CD4-positive, alpha-beta T cell treated with Interleukin-12 subunit alpha and Interleukin-12 subunit beta, for 1 hour (primary cell): ENCODE data around the gene LONP2.
A peak's percentile ranks its signal among the peaks of the same experiment; 100 is the strongest.
"Not testable (repeated sequence)": the region's sequence is repeated elsewhere in the genome, so short reads cannot be mapped to it uniquely, and the experiment has no call there.

Source experiments
- DNase-seq: peaks from one replicate; pipeline ENCODE4 v3.0.0-alpha.2; 2020

Gene LONP2

DNA sequence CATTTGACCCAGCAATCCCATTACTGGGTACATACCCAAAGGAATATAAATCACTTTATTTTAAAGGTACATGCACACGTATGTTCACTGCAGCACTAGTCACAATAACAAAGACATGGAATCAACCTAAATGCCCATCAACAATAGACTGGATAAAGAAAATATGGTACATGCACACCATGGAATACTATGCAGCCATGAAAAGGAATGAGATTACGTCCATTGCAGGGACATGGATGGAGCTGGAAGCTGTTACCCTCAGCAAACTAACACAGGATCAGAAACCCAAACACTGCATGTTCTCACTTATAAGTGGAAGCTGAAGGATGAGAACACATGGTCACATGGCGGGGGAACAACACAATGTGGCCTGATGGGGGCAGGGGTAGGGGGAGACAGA, 4.0 kb upstream of the LONP2 start:
- not testable (repeated sequence) for DNase-seq

GRCh38 chr16:48244863-48245195, 729 bp downstream of the LONP2 start:
- no peak for DNase-seq

GRCh38 chr16:48246066-48246465, 2.0 kb downstream of the LONP2 start:
- no peak for DNase-seq

DNA sequence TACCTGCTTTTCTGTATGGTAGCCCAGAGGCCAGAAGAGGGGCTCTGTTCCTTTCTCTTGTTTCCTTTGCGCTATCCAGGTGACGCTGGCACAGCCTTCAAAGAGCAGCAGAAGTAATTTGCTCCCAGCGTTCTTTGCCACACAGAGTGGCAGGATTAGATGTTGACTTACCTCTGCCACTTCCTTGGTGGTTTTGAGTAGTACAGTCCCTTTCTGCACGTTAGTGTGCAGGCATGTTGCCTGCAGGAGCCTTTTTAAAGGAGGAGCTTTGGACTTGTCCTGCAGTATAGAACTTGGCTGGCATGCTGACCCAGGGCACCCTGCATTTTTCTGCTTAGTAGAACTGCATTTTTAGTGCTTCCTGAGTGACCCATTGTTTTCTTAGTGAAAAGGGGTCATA, 3.2 kb downstream of the LONP2 start, which contains the start of gene ABCC11:
TSS of gene ABCC11 (minus strand) at position 229 of the 400 bp plus-strand sequence. CDS start 15,618 bp downstream, outside the sequence.
- DNase-seq: no peak

DNA sequence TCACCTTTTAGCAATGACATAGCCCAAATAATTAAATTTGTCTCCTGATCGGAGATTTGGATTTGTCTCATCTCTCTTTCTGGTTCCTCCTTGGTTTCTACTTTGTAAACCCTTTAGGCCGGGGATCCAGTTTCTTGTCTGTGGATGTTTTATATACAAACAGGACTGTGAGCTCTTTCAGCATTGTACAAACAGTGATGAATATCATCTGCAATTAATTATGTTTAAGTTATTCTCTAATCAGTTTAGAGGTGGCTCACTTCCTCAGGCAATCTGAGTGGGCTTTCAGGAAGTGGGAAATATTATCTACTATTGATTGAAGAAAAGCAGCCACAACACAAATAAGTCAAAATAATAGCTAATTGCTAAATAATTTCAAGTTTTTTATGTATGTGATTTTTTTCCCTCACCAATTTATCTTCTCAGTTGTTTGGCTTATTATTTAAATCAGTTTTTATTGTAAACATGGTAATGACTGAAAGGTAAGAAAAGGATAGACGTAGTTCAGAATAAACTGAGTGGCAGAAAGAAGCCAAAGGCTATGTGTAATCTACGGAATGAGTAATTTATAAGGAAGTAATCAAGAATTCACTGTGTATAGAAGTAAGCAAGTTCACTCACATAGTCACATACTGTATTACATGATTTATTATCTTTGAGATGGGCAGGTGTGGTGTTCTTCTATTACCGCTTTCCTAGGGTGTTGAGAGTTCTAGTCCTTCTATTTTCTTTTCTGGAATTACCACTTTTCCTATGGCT, 6.6 kb downstream of the LONP2 start:
- DNase-seq: no peak

- no peak for DNase-seq
Measured at GRCh38 chr16:48252013-48252412, 7.9 kb downstream of the LONP2 start.

- DNase-seq: no peak
Measured at GRCh38 chr16:48256579-48257177, 12.6 kb downstream of the LONP2 start.

GRCh38 chr16:48261569-48261968, 17.5 kb downstream of the LONP2 start:
- no peak for DNase-seq

DNA sequence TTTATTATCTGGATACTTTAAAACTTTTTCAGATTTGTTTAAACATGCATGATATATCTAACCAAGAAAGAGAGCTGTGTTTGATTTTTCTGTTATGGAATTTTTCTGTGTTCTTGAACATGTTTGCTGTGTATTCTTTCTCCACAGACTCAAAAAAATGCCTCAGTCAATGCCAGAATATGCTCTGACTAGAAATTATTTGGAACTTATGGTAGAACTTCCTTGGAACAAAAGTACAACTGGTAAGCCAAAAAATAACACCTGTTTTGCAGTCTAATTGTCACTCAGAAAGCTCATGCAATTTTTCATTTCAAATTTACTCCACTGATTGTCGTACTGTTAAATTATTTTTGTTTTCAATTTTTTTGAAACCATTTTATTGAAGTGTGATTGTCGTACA, 18.5 kb downstream of the LONP2 start:
- DNase-seq: no peak

- DNase-seq: no peak
Measured at GRCh38 chr16:48269011-48269410, 24.9 kb downstream of the LONP2 start.

- DNase-seq: no peak
Measured at GRCh38 chr16:48271728-48272127, 27.6 kb downstream of the LONP2 start.

DNA sequence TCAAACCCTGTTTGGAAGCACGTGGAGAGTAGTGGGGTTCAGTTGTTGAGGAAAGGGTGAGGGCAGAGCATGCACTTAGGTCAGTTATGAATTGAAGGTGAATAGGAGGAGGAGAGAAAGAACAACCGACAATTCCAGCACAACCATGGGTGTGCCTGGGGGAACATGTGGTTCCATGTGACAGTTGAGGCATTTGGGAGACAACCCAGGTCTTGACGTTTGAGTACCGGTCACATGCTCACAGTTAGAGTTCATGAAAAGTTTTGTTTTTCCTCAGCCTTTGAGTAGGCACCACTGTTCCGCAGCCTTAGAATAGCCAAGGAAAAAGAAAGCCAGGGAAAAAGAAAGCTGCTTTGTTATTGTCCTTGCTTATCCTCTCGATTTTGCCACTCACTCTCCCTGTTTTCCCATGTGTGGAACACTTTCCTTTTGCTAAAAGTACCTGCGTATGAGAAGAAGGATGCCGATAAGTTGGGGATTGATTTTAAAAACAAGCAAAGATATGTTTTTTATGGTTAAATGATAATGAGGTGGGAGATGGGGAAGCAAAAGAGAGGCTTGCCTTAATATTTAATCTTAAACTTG, 28.8 kb downstream of the LONP2 start:
- DNase-seq: no peak

DNA sequence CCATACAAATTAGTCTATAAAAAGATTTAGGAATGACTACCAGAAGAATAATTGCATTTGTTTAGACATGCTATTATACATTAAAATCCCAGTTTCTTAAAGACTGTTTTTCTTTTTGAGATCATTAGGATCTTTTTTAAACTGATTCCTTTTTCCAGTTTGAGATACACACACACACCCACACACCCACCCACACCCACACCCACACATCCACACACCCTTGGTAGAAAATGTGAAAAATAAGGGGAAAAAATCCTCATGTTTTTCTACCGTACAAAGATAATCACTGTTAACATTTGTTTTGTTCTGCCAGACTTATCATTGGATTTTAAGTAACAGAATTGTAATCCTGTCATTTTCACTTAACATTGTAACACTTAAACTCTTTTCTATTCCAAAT, 30.4 kb downstream of the LONP2 start:
- DNase-seq: no peak

DNA sequence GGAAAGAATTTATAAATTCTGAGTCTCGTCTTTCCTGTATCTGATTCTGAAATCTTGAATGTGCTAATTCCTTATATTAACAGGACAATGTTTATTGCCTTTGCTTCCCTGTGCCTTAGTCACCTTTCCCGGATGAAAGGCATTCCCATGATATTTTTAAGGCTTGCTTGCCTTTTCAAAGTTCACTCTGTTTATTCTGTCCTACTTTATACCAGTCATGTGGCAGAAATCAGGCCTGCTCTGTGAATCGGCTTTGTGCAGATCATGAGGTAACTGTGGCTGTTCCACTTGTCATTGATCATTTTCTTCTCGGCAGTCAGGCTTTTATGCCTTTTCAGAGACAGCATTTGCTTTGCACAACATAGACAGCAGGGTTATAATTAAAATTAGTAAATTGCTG, 32.0 kb downstream of the LONP2 start:
- no peak for DNase-seq

DNA sequence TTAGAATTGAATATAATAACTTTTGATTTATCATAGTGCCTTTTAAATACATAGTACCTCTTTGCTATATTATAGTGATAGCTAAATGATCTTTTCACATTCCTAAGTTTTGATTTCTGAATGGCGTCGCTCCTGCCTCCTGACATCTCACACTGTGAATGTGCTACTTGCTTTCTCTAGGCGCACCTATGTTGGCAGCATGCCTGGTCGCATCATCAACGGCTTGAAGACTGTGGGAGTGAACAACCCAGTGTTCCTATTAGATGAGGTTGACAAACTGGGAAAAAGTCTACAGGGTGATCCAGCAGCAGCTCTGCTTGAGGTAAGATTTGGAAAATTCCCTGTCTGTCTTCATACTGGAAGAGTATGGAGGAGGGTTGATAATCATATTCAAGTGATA, 33.1 kb downstream of the LONP2 start:
- DNase-seq: no peak

DNA sequence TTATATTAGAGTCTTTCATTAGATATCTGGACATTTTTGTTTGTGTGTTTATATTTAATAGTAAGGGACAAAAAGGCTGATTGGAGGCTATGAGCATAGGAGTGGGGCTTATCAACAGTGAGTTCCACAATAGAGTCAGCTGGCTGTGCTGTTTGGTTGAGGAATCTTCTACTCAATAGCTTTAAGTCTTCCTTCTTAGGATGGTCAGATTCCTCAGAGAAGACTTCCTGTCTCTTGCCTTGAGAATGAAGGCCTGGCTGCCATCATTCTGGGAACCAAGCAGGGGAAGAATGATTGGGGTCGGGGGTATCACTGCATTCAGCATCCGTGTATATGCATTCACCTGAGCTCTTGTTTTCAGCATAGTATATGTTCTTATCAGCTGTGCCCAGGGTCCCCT, 35.1 kb downstream of the LONP2 start:
- DNase-seq: no peak

DNA sequence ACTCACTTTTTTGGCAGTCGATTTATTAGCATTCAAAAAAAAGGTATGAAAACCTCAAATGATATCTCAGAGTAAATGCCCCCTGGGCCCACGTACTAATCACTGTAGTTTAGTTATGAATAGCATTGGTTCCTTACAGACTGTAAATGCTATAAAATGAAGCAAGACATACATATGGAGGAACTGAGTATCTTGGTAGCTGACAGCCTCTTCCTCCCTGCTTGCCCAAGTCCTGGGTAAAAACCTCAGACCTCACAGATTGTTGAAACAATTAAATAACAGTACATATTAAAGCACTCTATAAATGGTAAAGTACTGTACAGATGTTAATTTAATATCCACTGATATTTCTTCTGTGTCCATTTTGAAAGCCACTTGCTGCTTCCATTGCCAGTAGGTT, 36.4 kb downstream of the LONP2 start:
- DNase-seq: no peak

GRCh38 chr16:48282636-48283263, 38.6 kb downstream of the LONP2 start:
- DNase-seq: no peak

DNA sequence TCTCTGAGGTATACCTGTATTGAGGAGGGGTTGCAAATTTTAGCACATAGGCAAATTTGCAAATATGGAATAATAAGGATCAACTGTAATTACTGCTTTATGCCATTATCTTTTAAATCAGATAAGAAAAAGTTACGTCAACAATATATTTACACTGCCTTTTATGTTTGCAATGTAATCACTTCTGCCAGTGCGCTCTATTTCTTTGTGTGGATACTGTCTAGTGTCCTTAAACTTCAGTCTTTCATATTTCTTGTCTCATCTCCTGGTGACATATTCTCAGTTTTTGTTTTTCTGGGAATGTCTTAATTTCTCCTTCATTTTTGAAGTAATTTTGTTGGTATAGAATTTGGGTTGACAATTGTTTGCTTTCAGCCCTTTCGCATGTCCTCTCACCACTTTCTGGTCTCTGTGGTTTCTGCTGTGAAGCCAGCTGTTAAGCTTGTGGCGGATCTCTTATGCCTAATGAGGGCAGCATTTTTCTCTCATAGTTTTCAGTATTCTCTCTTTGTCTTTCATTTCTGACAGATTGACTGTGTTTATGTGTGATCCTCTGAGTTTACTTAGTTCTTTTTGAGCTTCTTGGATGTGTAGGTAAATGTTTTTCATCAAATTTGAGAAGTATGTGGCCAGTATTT, 40.8 kb downstream of the LONP2 start:
- DNase-seq: peak; percentile 8

DNA sequence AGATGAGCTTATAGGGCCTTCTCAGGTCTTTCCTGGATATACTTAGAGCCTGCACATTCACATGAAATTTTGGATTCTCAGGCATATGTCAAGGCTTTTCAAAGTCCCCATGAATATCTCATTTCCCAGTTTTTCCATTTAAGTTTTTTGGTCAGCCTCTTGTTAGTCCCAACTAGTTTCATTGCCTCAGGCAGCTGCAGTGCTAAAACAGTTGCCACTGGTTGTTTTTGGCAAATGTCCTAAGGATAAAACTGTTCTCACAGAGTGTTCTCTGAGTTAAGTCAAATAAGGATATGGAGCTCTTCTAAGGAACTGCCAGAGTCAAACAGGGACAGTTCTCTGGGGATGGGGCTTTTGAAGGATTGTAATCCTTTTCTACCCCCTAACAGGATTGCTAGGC, 43.1 kb downstream of the LONP2 start:
- DNase-seq: no peak

- no peak for DNase-seq
Measured at GRCh38 chr16:48291303-48291702, 47.2 kb downstream of the LONP2 start.

DNA sequence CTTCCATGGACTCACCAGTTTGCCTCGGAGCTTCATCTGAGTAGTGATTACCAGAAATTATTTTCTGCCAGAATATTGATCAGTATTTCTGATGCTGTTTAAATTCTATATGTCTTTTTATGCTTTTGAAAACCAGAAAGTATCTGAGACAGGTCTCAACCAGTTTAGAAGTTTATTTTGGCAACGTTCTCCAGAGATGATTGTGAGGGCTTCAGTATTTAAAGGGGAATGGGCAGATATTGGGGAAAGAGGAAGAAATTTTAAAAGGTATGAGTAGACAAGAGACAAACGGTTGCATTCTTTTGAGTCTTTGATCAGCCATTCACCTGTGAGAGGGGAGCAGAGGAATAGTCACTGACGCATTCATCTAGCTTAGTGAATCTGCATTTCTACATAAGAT, 47.7 kb downstream of the LONP2 start:
- DNase-seq: no peak

DNA sequence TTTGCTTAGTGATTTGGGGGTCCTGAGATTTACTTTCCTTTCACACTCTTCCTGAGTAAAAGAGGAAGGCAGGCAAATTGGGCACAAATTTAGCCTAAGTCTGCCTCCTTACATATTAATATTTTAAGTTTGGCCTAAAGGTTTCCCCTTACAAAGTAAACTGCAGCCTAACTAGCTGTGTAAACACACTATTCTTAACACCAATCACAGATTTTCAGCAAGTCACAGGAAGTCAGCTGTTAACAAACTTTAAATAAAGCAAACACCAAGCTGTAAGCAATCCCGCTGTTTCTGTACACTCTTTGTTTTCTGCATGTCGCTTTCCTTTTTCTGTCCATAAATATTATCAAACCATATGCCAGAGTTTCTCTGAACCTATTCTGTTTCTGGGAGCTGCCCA, 48.4 kb downstream of the LONP2 start:
- DNase-seq: no peak

- DNase-seq: no peak
Measured at GRCh38 chr16:48294724-48295123, 50.6 kb downstream of the LONP2 start.
